Stimulated activated CD4-positive, alpha-beta T cell treated with anti-CD3 and anti-CD28 coated beads, Interleukin-4, amount 100 ng/mL, for 4 hours (primary cell): ENCODE measurements around the gene PAX2.

ENCODE experiments used
- DNase-seq, 2 experiments: peaks; one replicate each; pipeline ENCODE4 v3.0.0-alpha.2; 2020

The PAX2 gene

GRCh38 chr10:100761191-100761590 lies 15.8 kb downstream of the PAX2 start:
- DNase-seq: no peak

- DNase-seq: no peak
These were observed 17.8 kb downstream of the PAX2 start for GRCh38 chr10:100763043-100763747.

GRCh38 chr10:100766693-100767421 lies 21.5 kb downstream of the PAX2 start:
- no peak for DNase-seq

GRCh38 chr10:100767422-100767775 lies 22.0 kb downstream of the PAX2 start:
- DNase-seq: no peak

- DNase-seq: no peak
These were observed 24.1 kb downstream of the PAX2 start for GRCh38 chr10:100769481-100769880.

GRCh38 chr10:100773646-100774045 lies 28.3 kb downstream of the PAX2 start:
- DNase-seq: no peak

- DNase-seq: no peak
These were observed 28.8 kb downstream of the PAX2 start for GRCh38 chr10:100774223-100774622.

GRCh38 chr10:100774876-100775275 lies 29.5 kb downstream of the PAX2 start:
- DNase-seq: no peak

- no peak for DNase-seq
These were observed 30.0 kb downstream of the PAX2 start for GRCh38 chr10:100775386-100775785.

- DNase-seq: no peak
These were observed 30.5 kb downstream of the PAX2 start for GRCh38 chr10:100775871-100776270.

GRCh38 chr10:100776671-100777070 lies 31.3 kb downstream of the PAX2 start:
- DNase-seq: no peak

GRCh38 chr10:100779329-100779728 lies 33.9 kb downstream of the PAX2 start:
- no peak for DNase-seq

- DNase-seq: no peak
These were observed 34.9 kb downstream of the PAX2 start for GRCh38 chr10:100780324-100780723.

GRCh38 chr10:100781145-100781665 lies 35.8 kb downstream of the PAX2 start:
- no peak for DNase-seq

GRCh38 chr10:100782461-100783244 lies 37.3 kb downstream of the PAX2 start:
- no peak for DNase-seq

GRCh38 chr10:100784126-100784525 lies 38.7 kb downstream of the PAX2 start:
- DNase-seq: no peak

- DNase-seq: no peak
These were observed 41.2 kb downstream of the PAX2 start for GRCh38 chr10:100786591-100786990.

- DNase-seq: no peak
These were observed 42.9 kb downstream of the PAX2 start for GRCh38 chr10:100788002-100788903.

GRCh38 chr10:100790761-100791208 lies 45.4 kb downstream of the PAX2 start:
- DNase-seq: no peak

- DNase-seq: no peak
These were observed 46.1 kb downstream of the PAX2 start for GRCh38 chr10:100791369-100792058.

- DNase-seq: no peak
These were observed 47.2 kb downstream of the PAX2 start for GRCh38 chr10:100792574-100792973.

- no peak for DNase-seq
These were observed 47.7 kb downstream of the PAX2 start for GRCh38 chr10:100793055-100793454.
